GM10266 (cell line): ENCODE results near the gene ADIPOQ.
"Not testable (repeated sequence)": the region's sequence is repeated elsewhere in the genome, so short reads cannot be mapped to it uniquely, and the experiment has no call there.

Experiments
- DNase-seq: peaks from one replicate; pipeline ENCODE4 v3.0.0; 2012; ENCODE audit errors: extremely low spot score
- CTCF ChIP-seq: IDR thresholded peaks from 2 replicates; pipeline ENCODE4 v1.5.1; 2012; ENCODE audit warnings: mild to moderate bottlenecking, low read depth; ENCODE audit not compliant: control insufficient read depth, insufficient read depth; ENCODE audit errors: missing control alignments

ADIPOQ gene

DNA sequence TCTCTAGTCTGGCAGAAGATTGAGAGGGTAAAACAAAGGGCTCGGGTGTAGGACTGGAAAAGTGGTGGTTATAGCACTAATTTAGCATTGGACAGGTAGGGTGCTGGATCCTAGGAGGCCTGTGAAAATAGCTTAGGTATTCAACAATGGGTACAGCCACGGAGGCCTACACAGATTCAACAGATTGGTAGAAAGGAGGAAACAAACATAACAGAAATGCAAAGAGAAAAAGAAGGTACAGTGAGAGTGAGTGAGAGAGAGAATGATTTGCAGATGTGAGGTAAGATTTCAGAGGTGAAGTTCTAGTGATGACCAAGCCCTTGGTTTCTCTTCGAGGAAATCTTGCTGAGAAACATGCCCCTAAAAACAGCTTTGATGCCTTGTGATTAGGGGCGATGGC lies 37.9 kb downstream of the ADIPOQ start:
- DNase-seq: no peak
- TF ChIP-seq CTCF: no peak

DNA sequence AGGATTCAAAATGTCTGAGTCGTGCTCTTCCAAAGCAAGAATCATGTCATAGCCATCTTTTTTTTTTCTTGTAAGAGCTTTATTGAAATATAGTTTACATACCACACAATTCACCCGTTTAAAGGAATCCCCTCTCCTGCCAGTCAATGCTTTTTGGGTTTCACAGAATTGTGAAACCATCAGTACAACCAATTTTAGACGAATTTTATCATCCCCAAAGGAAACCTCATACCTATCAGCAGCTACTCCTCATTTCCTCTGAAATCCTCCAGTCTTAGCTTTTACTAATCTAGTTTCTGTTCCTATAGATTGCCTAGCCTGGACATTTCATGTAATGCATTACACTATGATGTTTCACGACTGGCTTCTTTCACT lies 39.6 kb downstream of the ADIPOQ start:
- no peak for TF ChIP-seq CTCF
- DNase-seq: no peak

GRCh38 chr3:186882881-186883685 lies 40.6 kb downstream of the ADIPOQ start:
- TF ChIP-seq CTCF: no peak
- no peak for DNase-seq

DNA sequence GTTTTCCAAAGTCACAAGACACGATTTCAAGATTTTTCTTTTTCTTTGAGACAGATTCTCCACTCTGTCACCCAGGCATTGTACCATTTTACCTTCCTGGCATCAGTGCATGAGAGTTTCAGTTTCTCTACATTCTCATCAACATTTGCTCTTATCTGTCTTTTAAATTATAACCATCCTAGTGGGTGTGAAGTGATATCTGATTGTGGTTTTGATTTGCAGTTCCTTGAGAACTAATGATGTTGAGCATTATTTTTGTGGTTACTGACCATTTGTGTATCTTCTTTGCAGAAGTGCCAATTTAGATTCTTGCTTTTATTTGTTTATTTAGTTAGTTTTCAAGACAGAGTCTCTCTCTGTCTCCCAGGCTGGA lies 41.2 kb downstream of the ADIPOQ start:
- DNase-seq: no peak

GRCh38 chr3:186884868-186885267 lies 42.4 kb downstream of the ADIPOQ start:
- not testable (repeated sequence) for DNase-seq

More for the DNA sequence above, 41.2 kb downstream of the ADIPOQ start:
- TF ChIP-seq CTCF: no peak

- no peak for TF ChIP-seq CTCF
- no peak for DNase-seq
These were observed 43.9 kb downstream of the ADIPOQ start for GRCh38 chr3:186886202-186886981.

DNA sequence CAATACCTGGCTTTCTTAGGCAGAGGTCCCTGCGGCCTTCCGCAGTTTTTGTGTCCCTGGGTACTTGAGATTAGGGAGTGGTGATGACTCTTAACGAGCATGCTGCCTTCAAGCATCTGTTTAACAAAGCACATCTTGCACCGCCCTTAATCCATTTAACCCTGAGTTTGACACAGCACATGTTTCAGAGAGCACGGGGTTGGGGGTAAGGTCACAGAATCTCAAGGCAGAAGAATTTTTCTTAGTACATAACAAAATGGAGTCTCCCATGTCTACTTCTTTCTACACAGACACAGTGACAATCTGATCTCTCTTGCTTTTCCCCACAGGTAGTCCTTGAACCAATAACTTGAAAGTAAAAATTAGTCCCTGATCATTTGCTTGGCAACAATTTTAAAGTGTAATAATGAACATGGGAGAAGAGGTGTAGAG lies 45.0 kb downstream of the ADIPOQ start:
- not testable (repeated sequence) for DNase-seq

DNA sequence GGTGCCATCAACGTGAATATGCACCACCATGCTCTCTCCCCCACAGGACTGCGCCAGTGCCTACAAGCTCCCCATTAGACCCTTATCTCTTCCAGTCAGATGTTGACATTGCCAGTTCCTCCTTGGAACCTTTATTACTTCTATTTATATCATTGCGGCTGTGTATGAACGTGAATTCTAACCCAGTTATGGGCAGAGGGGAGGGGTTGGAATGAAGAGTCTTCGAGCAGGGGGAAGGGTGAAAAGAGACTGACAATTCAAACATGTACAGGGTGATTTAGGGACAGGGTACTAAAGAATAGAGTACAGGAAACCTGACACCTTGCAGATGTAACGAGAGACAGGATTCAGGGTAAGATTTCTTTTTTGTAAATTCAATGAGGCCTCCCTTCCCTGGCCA lies 46.1 kb downstream of the ADIPOQ start:
- no peak for TF ChIP-seq CTCF
- no peak for DNase-seq

GRCh38 chr3:186889698-186890097 lies 47.2 kb downstream of the ADIPOQ start:
- not testable (repeated sequence) for DNase-seq
